ENCODE data around the gene THAP3.
"Not testable (repeated sequence)": the region's sequence is repeated elsewhere in the genome, so short reads cannot be mapped to it uniquely, and the experiment has no call there.

- TF ChIP-seq CTCF (conservative IDR thresholded peaks at IDR 0.05); EZH2 (IDR thresholded peaks at IDR 0.05; ENCODE audit: low read depth): not testable (repeated sequence)
Measured at GRCh38 chr1:6599991-6600390, 24.7 kb upstream of the THAP3 start.

All from PC-9 (cell line).